NOMO-1 treated with DMSO at 0.1 percent for 48 hours (cell line): ENCODE results near the gene SRGAP1.
A peak's percentile ranks its signal among the peaks of the same experiment; 100 is the strongest.
"Not testable (repeated sequence)": the region's sequence is repeated elsewhere in the genome, so short reads cannot be mapped to it uniquely, and the experiment has no call there.

Source experiments
- DNase-seq: peaks from one replicate; lab custom pipeline; 2025; ENCODE audit not compliant: unreplicated experiment; lab: John Stamatoyannopoulos, UW

The SRGAP1 gene

DNA sequence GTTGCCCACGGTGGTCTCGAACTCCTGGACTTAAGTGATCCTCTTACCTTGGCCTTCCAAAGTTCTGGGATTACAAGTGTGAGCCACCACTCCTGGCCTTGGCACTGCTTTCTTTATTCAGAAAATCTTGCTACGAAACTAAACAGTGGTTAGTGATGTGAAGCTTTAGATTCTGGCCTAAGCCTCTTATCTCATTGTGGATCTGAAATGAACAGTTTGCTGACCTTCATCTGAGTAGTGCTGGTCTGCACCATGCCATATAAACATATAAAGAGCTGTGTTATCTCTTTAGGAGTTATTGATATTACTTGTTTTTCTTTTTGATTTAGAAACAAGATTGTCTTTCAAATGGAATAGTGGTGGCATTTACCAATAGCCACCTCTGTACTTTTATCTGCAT is 22.6 kb downstream of the SRGAP1 start:
- DNase-seq: no peak

DNA sequence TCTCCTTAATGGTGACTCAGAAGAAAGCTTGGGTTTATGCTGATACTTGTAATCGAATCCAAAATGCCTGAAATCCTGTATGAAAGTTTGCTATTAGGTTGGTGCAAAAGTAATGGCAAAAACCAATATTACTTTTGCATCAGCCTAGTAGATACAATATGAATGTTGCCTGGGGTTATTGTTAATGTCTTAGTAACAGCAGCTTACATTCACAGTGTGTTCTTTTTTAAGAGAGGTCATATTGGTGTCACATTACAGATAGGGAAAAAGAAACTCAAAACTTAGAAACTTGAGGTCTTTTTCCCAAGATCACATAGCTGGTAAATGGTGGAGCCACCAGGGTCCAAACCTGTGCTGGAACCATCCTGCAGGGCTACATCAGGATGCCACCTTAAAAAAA is 25.2 kb downstream of the SRGAP1 start:
- DNase-seq: no peak

DNA sequence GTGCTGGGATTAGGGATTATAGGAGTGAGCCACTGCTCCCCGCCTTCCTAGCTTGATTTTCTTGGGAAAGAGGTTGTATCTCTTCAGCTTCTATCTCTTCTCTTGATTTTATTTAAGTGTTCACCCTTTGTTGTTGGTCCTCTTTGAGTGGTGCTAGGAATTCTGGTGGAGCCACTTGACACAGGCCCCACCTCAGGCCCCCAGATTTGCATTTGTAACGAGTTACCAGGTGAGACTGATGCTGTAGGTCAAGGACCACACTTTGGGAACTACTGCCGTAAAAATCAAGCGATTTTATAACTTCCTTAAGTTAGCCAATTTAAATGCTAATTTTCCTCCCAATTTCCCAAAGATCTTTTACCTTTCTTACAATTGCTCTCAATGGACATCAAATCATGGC is 26.3 kb downstream of the SRGAP1 start:
- DNase-seq: no peak

DNA sequence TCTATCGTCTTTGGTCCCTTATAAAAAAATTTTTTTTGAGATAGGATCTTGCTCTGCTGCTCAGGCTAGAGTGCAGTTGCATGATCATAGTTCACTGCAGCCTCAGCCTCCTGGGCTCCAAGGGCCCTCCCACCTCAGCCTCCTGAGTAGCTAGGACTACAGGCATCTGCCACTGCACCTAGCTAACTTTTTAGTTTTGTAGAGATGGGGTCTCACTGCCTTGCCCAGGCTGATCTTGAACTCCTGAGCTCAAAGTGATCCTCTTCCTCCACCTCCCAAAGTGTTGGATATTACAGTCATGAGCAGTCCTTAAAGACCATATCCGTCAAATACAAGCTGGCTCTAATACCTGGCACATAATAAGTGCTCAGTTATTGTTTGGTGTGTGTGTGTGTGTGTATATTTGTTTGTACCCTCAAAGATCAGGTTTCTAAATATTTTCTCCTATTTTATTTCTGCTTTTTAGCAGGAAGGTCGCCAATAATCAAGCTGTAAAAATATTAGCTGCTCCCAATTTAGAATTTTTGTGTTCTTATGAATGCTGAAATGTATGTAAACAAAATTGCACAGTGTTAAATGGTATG is 30.5 kb downstream of the SRGAP1 start:
- no peak for DNase-seq

DNA sequence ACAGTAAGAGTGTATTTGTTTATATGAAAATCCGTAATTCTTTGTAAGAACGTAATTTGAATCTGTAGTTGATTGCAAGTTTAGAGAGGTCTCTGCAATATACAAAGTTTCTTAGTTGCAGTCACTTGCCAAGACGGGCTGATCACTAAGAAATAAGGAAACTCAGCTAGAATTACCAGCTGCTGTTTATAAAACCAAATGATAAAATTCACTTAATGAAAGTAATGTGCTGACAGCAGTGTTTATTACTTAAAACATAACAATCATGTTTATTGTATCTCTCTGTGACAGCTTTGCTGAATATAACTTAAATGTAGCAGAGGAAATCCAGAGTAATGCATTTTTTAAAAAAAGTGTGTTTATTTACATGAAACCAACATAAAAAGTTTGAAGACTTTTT is 31.2 kb downstream of the SRGAP1 start:
- DNase-seq: no peak

DNA sequence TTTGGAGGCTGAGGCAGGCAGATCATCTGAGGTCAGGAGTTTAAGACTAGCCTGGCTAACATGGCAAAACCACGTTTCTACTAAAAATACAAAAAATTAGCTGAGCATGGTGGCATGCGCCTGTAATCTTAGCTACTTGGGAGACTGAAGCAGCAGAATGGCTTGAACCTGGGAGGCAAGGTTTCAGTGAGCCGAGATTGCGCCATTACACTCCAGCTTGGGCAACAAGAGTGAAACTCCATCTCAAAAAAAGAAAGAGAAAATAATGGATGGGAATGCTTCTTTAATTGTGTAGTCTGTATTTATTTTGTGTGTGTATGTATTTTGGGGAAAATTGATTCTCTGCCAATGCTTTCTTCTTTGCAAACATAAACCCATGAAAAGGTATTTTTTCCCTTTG is 32.5 kb downstream of the SRGAP1 start:
- no peak for DNase-seq

DNA sequence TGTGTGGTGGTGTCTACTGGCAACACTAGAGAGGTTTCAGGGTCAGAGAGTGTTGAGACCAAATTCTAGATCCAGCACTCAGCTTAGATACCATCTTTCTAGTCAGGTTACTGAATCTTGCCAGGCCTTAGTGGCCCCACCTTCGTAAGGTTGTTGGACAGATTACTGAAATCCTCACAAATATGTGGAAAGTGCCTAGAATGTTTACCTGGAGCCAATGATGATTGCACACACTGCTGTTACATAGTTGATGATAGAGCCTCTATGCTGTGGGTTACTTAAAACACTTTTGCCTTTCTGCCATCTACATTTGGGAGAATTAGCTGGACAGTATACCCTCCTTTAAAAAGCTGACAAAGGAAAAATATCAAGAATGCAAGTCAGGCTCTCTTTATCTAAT is 33.2 kb downstream of the SRGAP1 start:
- DNase-seq: no peak

DNA sequence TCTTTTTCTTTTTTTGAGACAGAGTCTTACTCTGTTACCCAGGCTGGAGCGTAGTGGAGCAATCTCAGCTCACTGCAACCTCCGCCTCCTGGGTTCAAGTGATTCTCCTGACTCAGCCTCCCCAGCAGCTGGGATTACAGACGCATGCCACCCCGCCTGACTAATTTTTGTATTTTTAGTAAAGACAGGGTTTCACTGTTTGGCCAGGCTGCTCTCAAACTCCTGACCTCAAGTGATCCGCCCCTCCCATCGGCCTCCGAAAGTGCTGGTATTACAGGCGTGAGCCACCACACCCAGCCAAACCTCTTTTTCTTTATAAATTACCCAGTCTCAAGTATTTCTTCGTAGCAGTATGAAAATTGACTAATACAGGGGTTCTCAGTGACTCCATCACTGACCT is 35.7 kb downstream of the SRGAP1 start:
- not testable (repeated sequence) for DNase-seq

DNA sequence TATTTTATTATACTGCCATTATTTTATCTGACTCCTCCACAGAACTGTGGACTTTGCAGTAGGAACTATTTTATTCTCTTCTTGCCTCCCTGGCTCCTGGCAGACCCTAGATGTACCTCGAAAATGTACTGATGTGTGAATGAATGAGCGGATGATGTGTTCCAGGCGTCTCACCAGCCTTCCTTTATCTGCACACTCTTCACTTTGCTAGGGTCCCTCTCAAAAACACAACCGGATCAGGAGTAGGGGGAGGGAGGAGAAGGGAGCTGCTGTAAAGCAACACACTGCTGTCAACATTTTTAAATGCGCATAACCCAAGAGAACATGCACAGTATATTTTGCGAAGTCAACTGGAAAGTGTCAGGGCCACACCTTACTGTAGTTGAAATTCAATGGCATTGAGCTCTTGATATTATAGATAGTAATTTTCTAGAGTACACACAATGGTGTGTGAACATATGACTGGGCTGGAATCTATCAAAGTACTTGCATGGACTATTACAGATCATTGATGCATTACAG is 36.3 kb downstream of the SRGAP1 start:
- DNase-seq: no peak

DNA sequence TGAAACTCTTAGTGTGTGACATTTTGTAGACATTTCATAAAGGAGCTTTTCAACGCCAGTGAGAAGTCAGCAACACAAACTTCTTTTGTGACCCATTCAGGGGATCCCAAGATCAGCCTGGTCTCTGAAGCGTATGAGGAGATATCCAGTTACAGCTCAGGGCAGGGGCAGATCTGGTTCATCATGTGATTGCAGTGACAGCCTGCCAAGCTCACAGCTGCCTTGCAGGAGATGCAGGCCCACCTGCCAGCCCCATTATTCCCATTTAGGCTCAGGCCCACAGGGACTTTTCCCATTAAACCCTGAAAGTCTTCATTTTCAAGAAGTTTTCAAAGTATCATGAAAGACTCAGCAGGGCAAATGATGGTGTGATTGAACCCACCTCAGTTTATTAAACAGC is 38.3 kb downstream of the SRGAP1 start:
- no peak for DNase-seq

DNA sequence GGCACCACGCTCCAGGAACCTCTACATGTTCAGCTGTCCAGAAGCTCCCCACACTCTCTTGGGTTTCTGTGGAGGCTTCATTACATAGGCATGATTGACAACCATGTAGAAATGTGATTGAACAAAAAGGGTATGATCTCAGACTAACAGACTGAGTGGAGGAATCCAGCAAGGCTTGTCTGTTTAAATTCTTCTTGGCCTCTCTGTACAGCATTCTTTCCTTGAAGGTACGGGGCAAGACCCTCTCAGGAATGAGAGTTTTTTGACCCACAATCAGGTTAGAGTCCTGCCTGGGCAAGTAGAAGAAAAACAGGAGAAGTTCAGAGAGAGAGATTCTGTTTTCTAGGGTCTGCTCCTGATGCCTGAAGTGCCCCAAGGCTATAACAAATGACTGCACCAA is 40.9 kb downstream of the SRGAP1 start:
- DNase-seq: no peak

DNA sequence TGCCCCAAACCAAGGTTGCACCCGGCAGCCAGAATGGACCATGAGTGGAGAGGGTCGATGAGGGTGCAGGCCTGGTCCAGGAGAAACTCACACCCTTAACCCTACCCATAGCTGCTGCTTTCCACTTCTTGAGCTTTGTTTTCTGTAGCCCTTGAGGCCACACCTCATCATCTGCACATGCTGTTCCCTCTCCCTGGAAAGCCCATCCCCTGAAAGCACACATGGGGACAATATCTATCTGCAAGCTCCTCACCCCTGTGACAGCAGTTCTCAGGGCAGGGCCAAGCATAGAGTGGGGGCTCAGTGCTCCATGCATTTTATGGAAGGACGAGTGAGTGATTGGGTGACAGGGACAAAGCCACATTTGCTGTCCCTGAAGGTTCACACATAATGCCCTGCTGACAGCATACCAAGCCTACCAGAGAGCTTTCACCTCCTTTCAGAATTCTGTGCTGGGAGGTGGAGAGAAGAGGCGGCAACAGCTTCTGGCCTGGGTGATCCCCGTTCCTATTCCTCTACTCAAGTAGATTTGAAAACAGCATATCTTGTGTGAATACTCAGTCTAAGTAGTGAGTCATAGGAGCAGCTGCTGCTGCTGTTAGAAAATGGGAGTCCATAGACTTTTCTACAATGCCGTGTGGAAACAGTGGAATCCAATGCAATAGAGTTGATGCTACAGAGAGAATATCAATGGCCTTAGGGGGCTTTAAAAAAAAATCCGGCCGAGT is 44.6 kb downstream of the SRGAP1 start:
- no peak for DNase-seq

DNA sequence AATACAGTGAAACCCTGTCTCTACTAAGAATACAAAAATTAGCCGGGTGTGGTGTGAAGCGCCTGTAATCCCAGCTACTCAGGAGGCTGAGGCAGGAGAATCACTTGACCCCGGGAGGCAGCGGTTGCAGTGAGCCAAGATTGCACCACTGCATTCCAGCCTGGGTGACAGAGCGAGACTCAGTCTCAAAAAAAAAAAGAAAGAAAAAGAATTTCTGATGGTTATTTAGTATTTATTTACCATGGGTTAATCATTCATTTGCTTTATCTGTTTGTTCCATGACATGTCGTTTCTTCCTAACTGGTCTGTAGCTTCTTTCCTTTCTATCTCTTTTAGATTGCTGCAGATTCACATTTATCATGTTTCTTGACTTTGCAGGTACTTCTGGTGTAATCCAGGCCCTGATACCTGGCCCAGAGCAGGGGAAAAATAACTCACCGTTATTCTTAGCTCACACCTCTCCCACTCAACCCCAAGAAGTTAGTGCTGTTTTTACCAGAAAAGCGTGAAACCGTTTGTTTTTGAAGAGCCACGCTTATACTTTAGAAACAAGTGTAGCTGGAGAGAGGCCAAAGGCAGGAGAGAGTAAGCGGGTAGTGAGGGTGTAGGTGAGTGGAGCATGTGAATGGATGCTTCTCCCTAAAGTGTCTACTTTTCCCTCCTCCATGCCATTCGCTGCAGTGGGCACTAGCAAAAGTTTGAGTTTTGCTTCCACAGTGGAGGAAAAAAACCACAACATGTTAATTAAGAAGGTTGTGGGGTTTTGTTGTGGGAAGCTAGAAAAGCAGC is 45.4 kb downstream of the SRGAP1 start:
- DNase-seq: no peak

DNA sequence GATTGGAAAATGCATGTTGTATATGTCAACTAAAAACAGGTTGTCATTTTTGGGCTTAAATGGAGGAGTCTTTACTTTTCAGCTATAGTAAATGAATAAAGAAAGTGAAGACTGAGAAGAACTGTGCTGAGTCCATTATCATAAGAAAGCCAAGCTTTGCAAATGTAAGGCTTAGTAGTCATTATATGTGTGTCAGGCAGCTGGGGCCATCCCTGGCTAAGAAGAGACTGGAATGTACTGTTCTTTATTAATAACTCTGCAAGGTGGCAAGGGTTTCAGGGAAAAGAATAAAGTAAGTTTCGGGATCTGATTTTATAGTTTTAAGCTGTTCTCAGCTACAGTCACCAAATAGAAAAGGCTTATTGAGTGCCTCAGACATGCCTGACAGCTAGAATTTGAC is 48.7 kb downstream of the SRGAP1 start:
- DNase-seq: no peak

DNA sequence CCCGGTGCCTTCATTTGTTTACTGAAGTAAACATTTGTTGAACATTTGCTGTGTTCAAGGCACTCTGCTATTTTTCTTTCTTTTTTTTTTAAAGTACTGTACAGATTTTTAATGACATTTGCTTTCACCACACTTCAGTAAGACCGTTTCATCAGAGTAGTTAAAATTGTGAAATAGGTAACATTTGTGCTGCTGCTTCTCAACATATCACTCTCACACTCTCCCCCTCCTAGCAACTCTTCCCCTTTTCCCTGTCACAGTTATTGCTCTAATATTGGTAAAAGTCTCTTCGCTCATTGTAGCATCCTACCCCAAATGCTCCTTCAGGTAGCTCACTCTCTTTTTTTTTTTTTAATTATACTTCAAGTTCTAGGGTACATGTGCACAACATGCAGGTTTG is 49.6 kb downstream of the SRGAP1 start:
- DNase-seq: peak; percentile 92

DNA sequence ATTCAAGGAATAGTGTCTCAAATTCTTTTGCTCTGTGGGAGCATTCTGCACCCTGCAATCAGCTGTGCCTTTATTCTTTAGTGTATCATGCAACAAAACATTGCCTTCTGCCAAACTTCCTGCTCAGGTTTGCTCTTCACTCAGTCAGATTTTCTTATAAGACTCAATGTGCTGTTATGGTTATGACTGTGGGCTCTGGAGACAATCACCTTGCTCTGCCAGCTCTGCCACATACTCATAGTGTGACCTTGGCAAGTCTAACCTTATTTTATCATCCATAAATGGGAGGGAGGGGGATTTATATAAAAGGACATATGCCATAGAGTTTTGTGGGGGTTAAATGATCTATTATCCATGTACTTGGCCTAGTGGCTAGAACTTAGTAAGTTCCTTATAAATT is 51.3 kb downstream of the SRGAP1 start:
- no peak for DNase-seq

DNA sequence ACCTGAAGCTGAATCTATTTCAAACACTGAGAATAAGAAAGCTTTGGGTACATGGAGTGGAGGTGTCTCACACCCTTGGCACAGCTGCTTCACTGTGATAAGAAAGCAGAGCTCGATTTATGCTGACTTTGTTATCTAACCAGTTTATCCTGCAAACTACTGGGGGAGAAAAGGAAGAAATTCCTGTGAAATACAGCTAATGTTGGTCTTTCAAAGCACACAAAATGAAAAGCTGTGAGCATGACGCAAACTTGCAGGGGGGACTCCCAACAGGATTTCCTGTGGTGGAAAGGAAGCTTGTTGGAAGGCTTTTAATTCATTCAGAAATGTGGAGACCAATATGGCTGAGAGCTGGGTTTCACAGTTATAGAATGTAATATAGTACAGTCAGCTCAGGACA is 53.4 kb downstream of the SRGAP1 start:
- DNase-seq: no peak

DNA sequence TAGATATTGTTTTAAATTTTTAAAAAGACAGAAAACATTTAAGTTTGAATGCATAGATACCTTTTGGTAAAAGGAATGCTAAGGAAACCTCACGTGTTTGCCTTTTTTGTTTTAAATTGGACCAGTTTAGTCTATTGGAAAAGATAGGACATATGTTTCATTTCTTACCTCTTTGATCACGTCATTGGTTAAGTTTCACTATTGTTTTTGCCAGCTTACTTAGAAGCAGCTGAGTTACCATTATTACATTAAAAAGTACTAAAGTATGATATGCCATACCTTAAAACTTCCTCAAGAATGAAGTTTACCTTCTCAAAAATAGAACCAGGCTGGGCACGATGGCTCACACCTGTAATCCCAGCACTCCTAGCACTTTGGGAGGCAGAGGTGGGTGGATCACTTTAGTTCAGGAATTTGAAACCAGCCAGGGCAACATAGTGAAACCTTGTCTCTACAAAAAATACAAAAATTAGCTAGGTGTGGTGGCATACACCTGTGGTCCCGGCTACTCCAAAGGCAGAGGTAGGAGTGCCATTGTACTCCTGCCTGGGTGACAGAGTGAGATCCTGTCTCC is 54.4 kb downstream of the SRGAP1 start:
- DNase-seq: no peak

DNA sequence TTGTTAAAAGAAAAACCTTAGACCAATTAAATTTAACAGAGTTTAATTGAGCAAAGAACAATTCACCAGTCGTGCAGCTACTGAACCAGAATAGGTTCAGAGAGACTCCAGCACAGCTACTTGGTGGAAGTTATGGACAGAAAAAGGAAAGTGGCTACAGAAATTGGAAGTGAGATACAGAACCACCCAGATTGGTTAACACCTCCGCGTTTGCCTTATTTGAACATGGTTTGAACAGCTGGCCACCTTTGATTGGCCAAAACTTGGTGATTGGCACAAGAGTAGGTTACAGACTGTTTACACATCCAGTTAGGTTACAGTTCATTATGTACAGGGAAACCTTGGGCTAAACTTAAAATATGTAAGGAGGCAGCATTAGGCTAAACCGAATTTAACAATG is 54.9 kb downstream of the SRGAP1 start:
- no peak for DNase-seq

DNA sequence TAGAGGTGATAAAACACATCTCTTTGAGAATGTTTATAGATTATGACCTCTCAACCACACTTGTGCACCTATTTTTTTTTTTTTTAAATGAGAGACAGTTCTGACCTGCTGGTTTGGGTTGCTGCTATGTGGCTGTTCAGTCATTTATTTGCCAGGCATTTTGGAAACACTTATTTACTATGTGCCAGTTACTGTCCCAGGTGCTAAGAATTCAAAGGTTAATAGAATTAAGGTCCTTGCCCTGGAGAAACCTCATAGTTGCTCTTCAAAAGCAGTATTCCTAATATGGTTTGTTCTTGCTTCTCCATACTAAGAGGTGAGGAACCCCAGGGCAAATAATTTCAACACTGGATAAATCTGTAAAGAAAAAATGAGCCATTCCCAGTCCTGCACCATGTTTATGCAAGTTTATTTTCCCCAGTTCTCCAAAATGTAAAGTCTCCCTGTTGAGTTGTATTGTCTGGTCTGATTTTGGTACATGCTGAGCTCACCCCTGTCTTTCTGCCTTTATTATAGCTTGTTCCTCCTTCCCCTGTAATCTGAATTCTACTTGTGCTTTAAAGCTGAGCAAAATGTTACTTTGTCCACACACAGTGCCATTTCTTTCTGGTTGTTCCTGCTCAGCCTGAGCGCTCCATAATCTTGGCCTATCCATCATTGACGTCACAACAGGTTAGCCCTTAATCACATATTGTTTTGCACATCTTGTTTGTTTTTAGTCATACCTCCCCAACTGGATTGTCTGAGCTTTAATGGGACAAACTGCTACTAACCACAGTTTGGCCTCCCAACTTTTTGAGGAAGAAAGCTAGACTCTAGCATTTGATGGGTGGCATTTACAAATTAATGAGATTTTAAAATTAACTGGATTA is 56.7 kb downstream of the SRGAP1 start:
- DNase-seq: no peak

DNA sequence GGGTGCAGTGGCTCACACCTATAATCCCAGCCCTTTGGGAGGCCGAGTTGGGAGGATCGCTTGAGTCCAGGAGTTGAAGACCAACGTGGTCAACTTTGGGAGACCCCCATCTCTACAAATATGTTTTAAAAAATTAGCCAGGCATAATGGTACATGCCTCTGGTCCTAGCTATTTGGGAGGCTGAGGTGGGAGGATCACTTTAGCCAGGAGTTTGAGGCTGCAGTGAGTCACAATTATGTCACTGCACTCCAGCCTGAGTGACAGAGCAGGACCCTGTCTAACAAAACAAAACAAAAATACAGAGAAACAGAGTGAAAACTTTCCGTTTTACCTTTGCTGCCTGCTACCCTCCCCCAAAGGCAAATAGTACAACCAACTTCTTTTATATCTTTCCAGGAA is 60.2 kb downstream of the SRGAP1 start:
- no peak for DNase-seq
